Sigmoid colon (tissue), 4 donors: ENCODE results near the gene CDK8.

Source experiments
- EP300 ChIP-seq, 4 donors: sonication (generic); formaldehyde crosslinking; IDR thresholded peaks; one replicate each; pipeline ENCODE4 v1.6.1; 2017; ENCODE audit warnings: antibody characterized with exemption in 4 of 4
- POLR2A ChIP-seq, 2 donors: fragments of 450-650 bp; IDR thresholded peaks; one replicate each; pipeline ENCODE4 v1.6.1; 2016; ENCODE audit warnings: antibody characterized with exemption in 2 of 2, mild to moderate bottlenecking in 2 of 2, moderate library complexity in 2 of 2
- POLR2AphosphoS5 ChIP-seq, 4 donors: sonication (generic); formaldehyde crosslinking; IDR thresholded peaks; one replicate each; pipeline ENCODE4 v1.6.1; 2017; ENCODE audit warnings: antibody characterized with exemption in 4 of 4
- TF ChIP-seq, protein P1 (sequence below), 4 experiments: fragments of 450-650 bp in 3 of 4; fragments of 200-600 bp in 1 of 4; IDR thresholded peaks; one replicate each; pipeline ENCODE4 v1.5.1; 2016 to 2019; ENCODE audit warnings: antibody characterized with exemption in 4 of 4, mild to moderate bottlenecking in 3 of 4, moderate library complexity in 2 of 4

DNA sequence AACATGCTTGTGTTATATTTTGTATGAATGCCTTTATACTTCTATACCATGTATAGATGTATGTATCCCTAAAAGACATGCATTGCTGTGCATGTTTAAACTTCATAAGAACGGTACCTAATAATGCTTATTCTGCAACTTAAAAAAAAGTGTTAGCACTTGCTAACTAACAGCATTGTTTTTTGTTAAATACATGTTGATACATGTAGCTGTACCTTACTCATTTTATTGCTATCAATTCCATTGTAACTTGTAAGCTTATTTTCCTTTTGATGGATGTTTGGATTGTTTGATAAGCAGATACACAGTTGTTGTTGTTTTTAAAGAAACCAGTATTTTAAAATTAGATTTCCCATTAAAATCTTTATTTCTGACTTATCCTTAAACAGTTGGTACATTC is 53.8 kb downstream of the CDK8 start:
- TF ChIP-seq, protein P1, sequence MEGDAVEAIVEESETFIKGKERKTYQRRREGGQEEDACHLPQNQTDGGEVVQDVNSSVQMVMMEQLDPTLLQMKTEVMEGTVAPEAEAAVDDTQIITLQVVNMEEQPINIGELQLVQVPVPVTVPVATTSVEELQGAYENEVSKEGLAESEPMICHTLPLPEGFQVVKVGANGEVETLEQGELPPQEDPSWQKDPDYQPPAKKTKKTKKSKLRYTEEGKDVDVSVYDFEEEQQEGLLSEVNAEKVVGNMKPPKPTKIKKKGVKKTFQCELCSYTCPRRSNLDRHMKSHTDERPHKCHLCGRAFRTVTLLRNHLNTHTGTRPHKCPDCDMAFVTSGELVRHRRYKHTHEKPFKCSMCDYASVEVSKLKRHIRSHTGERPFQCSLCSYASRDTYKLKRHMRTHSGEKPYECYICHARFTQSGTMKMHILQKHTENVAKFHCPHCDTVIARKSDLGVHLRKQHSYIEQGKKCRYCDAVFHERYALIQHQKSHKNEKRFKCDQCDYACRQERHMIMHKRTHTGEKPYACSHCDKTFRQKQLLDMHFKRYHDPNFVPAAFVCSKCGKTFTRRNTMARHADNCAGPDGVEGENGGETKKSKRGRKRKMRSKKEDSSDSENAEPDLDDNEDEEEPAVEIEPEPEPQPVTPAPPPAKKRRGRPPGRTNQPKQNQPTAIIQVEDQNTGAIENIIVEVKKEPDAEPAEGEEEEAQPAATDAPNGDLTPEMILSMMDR (IDR thresholded peaks at IDR 0.05), result no peak
- no peak for TF ChIP-seq POLR2A (IDR thresholded peaks at IDR 0.05)
- TF ChIP-seq POLR2AphosphoS5 (IDR thresholded peaks at IDR 0.05), result no peak
- no peak for TF ChIP-seq EP300 (IDR thresholded peaks at IDR 0.05)
